SK-N-SH (cell line): ENCODE results near the gene LLGL2. TPM values are rescaled to one million over a fixed set of nuclear protein-coding genes. Genes with fewer than 3 reads are reported as not detected.

Experiments used
- CTCF ChIA-PET: fragments of 300-600, 350-600 bp; formaldehyde crosslinking; extraction: SDS; loops from one replicate; lab custom pipeline; 2021; lab: Yijun Ruan, JAX
- POLR2A ChIA-PET: fragments of 350-600 bp; sonication (Branson Sonifier 250); formaldehyde crosslinking; extraction: SDS; loops from one replicate; lab custom pipeline; 2020; ENCODE audit warnings: antibody characterized with exemption, inconsistent platforms; lab: Yijun Ruan, JAX
- DNase-seq: peaks from one replicate; pipeline ENCODE4 v3.0.0; 2012
- H2AFZ ChIP-seq: fragments of 200-600 bp; sonication (generic); 2 replicates; pipeline ENCODE4 v1.8.1; 2016; ENCODE audit warnings: antibody characterized with exemption, mild to moderate bottlenecking, low read depth
- H3F3A ChIP-seq: fragments of 200-600 bp; sonication (generic); replicated peaks from 2 replicates; pipeline ENCODE3; 2016; ENCODE audit warnings: antibody characterized with exemption, mild to moderate bottlenecking; ENCODE audit not compliant: insufficient read depth
- H3K27ac ChIP-seq, 2 experiments: fragments of 200-500 bp in 1 of 2; fragments of 200-600 bp in 1 of 2; sonication (Bioruptor generic) in 1 of 2; sonication (generic), shearing (Covaris generic) in 1 of 2; 2 replicates each; pipeline versions ENCODE4 v1.5.1 to v1.6.1; 2014 to 2016; ENCODE audit warnings: low read depth in 2 of 2, inconsistent platforms in 1 of 2, low read length in 1 of 2, mild to moderate bottlenecking in 1 of 2, mixed read lengths in 1 of 2
- H3K27me3 ChIP-seq: fragments of 200-600 bp; sonication (generic), shearing (Covaris generic); 2 replicates; pipeline ENCODE4 v1.6.1; 2016; ENCODE audit warnings: mixed run types; ENCODE audit not compliant: insufficient read depth
- H3K36me3 ChIP-seq, 2 experiments: fragments of 200-500 bp in 1 of 2; fragments of 200-600 bp in 1 of 2; sonication (Bioruptor generic) in 1 of 2; sonication (generic) in 1 of 2; replicated peaks in 1 of 2; 2 replicates each; pipeline versions ENCODE3 to v1.5.1; 2014 to 2016; ENCODE audit warnings: low read length in 1 of 2, mild to moderate bottlenecking in 1 of 2; ENCODE audit not compliant: insufficient read depth in 2 of 2, control insufficient read depth in 1 of 2
- H3K4me1 ChIP-seq, 2 experiments: fragments of 200-500 bp in 1 of 2; fragments of 200-600 bp in 1 of 2; sonication (Bioruptor generic) in 1 of 2; sonication (generic), shearing (Covaris generic) in 1 of 2; 2 replicates each; pipeline versions ENCODE4 v1.5.1 to v1.6.1; 2014 to 2016; ENCODE audit warnings: low read depth in 1 of 2, low read length in 1 of 2, mixed run types in 1 of 2; ENCODE audit not compliant: insufficient read depth in 2 of 2, control insufficient read depth in 1 of 2
- H3K4me2 ChIP-seq: fragments of 200-600 bp; sonication (generic), shearing (Covaris generic); 2 replicates; pipeline ENCODE4 v1.6.1; 2017; ENCODE audit warnings: mixed run types
- H3K4me3 ChIP-seq, 2 experiments: fragments of 200-500 bp in 1 of 2; fragments of 200-600 bp in 1 of 2; sonication (Bioruptor generic) in 1 of 2; sonication (generic), shearing (Covaris generic) in 1 of 2; 2 replicates each; pipeline versions ENCODE4 v1.5.1 to v1.8.1; 2014 to 2016; ENCODE audit warnings: low read depth in 2 of 2, inconsistent platforms in 1 of 2, low read length in 1 of 2, mild to moderate bottlenecking in 1 of 2, mixed read lengths in 1 of 2, moderate library complexity in 1 of 2
- H3K79me2 ChIP-seq: fragments of 200-600 bp; sonication (generic); 2 replicates; pipeline ENCODE4 v1.8.1; 2017; ENCODE audit warnings: mild to moderate bottlenecking; ENCODE audit not compliant: insufficient read depth
- H3K9ac ChIP-seq: fragments of 200-600 bp; sonication (generic); 2 replicates; pipeline ENCODE4 v1.6.1; 2017; ENCODE audit warnings: mixed run types
- H3K9me2 ChIP-seq: fragments of 200-600 bp; sonication (generic); 2 replicates; pipeline ENCODE4 v1.6.1; 2017; ENCODE audit warnings: mixed run types
- H3K9me3 ChIP-seq: fragments of 200-600 bp; sonication (generic); 2 replicates; pipeline ENCODE4 v1.6.1; 2017; ENCODE audit warnings: mixed run types, mild to moderate bottlenecking, moderate library complexity
- H4K20me1 ChIP-seq: fragments of 200-600 bp; sonication (generic); 2 replicates; pipeline ENCODE4 v1.6.1; 2017; ENCODE audit warnings: mild to moderate bottlenecking, mixed run types; ENCODE audit not compliant: insufficient read depth
- CHD2 ChIP-seq: fragments of 150-350 bp; IDR thresholded peaks from 2 replicates; pipeline ENCODE4 v1.6.1; 2018; ENCODE audit warnings: low read length; ENCODE audit not compliant: partially characterized antibody
- FOXJ3 ChIP-seq: sonication (generic); formaldehyde crosslinking; IDR thresholded peaks from 2 replicates; pipeline ENCODE4 v1.5.1; 2020; ENCODE audit warnings: mild to moderate bottlenecking, missing genetic modification reagents
- GATA2 ChIP-seq: sonication (generic); formaldehyde crosslinking; IDR thresholded peaks from 2 replicates; pipeline ENCODE4 v1.5.0; 2020; ENCODE audit warnings: mild to moderate bottlenecking, missing genetic modification reagents
- JUND ChIP-seq: IDR thresholded peaks from 2 replicates; pipeline ENCODE4 v1.4.0; 2012
- MXI1 ChIP-seq: IDR thresholded peaks from 2 replicates; pipeline ENCODE4 v1.6.1; 2012; ENCODE audit warnings: mild to moderate bottlenecking, low read depth, low read length, improper control_type of control experiment
- RAD21 ChIP-seq: IDR thresholded peaks from 2 replicates; pipeline ENCODE4 v1.6.1; 2012; ENCODE audit warnings: mild to moderate bottlenecking, low read length
- WGBS: methylation state at CpG from one replicate; pipeline ENCODE4 v1.1.6; 2017; ENCODE audit warnings: low lambda C conversion rate; 5-methylcytosine and 5-hydroxymethylcytosine counted together
- polyA plus RNA-seq, 3 experiments: library from polyadenylated mRNA; depleted of rRNA; stranded (reverse); fragments of >200 nt; gene quantifications; 2 replicates each; pipeline ENCODE4 v1.2.3, GENCODE V29; 2012
- TF ChIP-seq, protein P1 (sequence below): fragments of 200-600 bp; sonication (generic); IDR thresholded peaks from 2 replicates; pipeline ENCODE4 v1.6.1; 2017; ENCODE audit warnings: antibody characterized with exemption, mild to moderate bottlenecking, moderate library complexity
- TF ChIP-seq, protein P2 (sequence below): IDR thresholded peaks from 2 replicates; pipeline ENCODE4 v1.6.1; 2012; ENCODE audit warnings: mild to moderate bottlenecking, low read depth, low read length, moderate library complexity
- TF ChIP-seq, protein P3 (sequence below): fragments of 150-350 bp; IDR thresholded peaks from 2 replicates; pipeline ENCODE4 v1.6.1; 2016; ENCODE audit warnings: mild to moderate bottlenecking, low read depth, low read length
- TF ChIP-seq, protein P4 (sequence below): fragments of 150-350 bp; IDR thresholded peaks from 2 replicates; pipeline ENCODE4 v1.6.1; 2017; ENCODE audit warnings: antibody characterized with exemption, low read length, low read depth, borderline replicate concordance

LLGL2 gene
- polyA plus RNA-seq, 1 of the 3 experiments (the other 2 are of a cell fraction): 6.7 TPM

DNA sequence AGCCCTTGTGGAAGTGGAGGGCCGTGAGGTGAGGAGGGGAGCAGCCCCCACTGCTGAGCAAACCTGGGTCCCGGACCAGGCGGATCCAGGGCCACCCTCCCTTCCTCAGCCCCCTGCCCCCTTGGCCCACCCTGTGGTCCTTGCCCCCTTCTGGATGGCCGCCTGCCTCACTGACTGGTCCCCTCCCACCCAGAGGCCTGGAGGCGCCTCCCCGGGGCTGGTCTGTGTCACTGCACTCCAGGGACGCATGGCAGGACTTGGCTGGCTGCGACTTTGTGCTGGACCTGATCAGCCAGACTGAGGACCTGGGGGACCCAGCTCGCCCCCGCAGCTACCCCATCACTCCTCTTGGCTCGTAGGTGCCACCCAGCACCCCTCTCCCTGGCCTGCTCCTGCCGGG lies 88.5 kb downstream of the LLGL2 start:
- H3K4me3 ChIP-seq: no peak overlapping the region
- ChIA-PET POLR2A (no interaction called here), CTCF (interaction anchor here (0.9 to 37.9 kb wide), 7 partner anchors 9 to 135 kb away, joined by 3 to 1189 read pairs (median 18); partner anchors contain the start of gene SMIM5)
- no peak overlapping the region for H3K9ac ChIP-seq
- H4K20me1 ChIP-seq: no peaks in the 10 kb centered on the region
- H3K79me2 ChIP-seq: no peaks in the 10 kb centered on the region
- no peak overlapping the region for H3K4me2 ChIP-seq
- no peaks in the 10 kb centered on the region for H3F3A ChIP-seq
- H3K36me3 ChIP-seq: no peaks in the 10 kb centered on the region
- no peak overlapping the region for H3K27ac ChIP-seq
- TF ChIP-seq MXI1 (no peak), CHD2 (no peak)
- TF ChIP-seq, protein P1, sequence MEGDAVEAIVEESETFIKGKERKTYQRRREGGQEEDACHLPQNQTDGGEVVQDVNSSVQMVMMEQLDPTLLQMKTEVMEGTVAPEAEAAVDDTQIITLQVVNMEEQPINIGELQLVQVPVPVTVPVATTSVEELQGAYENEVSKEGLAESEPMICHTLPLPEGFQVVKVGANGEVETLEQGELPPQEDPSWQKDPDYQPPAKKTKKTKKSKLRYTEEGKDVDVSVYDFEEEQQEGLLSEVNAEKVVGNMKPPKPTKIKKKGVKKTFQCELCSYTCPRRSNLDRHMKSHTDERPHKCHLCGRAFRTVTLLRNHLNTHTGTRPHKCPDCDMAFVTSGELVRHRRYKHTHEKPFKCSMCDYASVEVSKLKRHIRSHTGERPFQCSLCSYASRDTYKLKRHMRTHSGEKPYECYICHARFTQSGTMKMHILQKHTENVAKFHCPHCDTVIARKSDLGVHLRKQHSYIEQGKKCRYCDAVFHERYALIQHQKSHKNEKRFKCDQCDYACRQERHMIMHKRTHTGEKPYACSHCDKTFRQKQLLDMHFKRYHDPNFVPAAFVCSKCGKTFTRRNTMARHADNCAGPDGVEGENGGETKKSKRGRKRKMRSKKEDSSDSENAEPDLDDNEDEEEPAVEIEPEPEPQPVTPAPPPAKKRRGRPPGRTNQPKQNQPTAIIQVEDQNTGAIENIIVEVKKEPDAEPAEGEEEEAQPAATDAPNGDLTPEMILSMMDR: peak; percentile 20; the same call in 1 of the 2 replicates
- H3K4me1 ChIP-seq: no peaks in the 10 kb centered on the region
- H2AFZ ChIP-seq: no peak overlapping the region
- peak; percentile 78 for DNase-seq
- H3K9me3 ChIP-seq: no peaks in the 10 kb centered on the region
- no peaks in the 10 kb centered on the region for H3K9me2 ChIP-seq
- H3K27me3 ChIP-seq: no peaks in the 10 kb centered on the region
- 71% methylated on average over 2 of the region's 12 CpGs for WGBS

DNA sequence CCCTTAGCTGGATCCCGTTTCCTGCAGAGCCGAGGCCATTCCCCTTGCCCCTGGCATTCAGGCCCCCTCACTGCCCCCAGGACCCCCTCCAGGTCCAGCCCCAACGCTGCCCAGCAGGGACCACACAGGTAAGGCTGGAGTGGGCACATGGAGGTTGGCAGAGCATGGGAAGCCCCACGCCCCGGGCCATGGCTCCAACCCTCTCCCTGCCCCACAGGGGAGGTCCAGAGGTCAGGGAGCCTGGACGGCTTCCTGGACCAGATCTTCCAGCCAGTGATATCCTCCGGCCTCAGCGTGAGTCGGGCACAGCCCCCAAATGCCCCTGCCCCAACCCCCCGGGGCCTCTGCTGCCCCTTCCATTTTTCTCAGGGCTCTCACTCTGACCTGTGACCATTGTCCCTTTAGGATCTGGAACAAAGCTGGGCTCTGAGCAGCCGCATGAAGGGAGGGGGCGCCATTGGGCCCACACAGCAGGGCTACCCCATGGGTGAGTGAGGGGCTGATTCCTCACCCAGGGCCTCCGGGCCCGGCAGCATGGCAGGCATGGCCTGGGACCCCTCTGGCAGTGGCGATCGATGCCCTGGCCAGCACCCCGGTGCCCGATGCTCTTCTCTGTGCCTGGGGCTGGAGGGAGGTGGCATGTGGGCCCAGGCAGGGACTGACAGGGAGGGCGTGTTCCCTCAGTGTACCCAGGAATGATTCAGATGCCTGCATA lies 89.2 kb downstream of the LLGL2 start:
- 68% methylated on average over 8 of the region's 19 CpGs for WGBS
- Histone ChIP-seq H3K9me2 (no peaks in the 10 kb centered on the region), H3K9ac (no peak overlapping the region), H3K4me1 (no peaks in the 10 kb centered on the region; a peak in 1 of 4 replicates), H3K36me3 (no peaks in the 10 kb centered on the region), H3K79me2 (no peaks in the 10 kb centered on the region), H3K9me3 (no peaks in the 10 kb centered on the region), H4K20me1 (no peaks in the 10 kb centered on the region), H3K27me3 (no peaks in the 10 kb centered on the region), H3K4me2 (no peak overlapping the region)
- ChIA-PET POLR2A (no interaction called here), CTCF (interaction anchor here (0.7 to 37.9 kb wide), 10 partner anchors 9 to 192 kb away, joined by 3 to 1189 read pairs (median 5); partner anchors contain the start of genes LLGL2 and SMIM5)
- TF ChIP-seq, protein P2, sequence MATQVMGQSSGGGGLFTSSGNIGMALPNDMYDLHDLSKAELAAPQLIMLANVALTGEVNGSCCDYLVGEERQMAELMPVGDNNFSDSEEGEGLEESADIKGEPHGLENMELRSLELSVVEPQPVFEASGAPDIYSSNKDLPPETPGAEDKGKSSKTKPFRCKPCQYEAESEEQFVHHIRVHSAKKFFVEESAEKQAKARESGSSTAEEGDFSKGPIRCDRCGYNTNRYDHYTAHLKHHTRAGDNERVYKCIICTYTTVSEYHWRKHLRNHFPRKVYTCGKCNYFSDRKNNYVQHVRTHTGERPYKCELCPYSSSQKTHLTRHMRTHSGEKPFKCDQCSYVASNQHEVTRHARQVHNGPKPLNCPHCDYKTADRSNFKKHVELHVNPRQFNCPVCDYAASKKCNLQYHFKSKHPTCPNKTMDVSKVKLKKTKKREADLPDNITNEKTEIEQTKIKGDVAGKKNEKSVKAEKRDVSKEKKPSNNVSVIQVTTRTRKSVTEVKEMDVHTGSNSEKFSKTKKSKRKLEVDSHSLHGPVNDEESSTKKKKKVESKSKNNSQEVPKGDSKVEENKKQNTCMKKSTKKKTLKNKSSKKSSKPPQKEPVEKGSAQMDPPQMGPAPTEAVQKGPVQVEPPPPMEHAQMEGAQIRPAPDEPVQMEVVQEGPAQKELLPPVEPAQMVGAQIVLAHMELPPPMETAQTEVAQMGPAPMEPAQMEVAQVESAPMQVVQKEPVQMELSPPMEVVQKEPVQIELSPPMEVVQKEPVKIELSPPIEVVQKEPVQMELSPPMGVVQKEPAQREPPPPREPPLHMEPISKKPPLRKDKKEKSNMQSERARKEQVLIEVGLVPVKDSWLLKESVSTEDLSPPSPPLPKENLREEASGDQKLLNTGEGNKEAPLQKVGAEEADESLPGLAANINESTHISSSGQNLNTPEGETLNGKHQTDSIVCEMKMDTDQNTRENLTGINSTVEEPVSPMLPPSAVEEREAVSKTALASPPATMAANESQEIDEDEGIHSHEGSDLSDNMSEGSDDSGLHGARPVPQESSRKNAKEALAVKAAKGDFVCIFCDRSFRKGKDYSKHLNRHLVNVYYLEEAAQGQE: no peak
- TF ChIP-seq, protein P3, sequence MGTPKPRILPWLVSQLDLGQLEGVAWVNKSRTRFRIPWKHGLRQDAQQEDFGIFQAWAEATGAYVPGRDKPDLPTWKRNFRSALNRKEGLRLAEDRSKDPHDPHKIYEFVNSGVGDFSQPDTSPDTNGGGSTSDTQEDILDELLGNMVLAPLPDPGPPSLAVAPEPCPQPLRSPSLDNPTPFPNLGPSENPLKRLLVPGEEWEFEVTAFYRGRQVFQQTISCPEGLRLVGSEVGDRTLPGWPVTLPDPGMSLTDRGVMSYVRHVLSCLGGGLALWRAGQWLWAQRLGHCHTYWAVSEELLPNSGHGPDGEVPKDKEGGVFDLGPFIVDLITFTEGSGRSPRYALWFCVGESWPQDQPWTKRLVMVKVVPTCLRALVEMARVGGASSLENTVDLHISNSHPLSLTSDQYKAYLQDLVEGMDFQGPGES: no peak
- TF ChIP-seq, protein P4, sequence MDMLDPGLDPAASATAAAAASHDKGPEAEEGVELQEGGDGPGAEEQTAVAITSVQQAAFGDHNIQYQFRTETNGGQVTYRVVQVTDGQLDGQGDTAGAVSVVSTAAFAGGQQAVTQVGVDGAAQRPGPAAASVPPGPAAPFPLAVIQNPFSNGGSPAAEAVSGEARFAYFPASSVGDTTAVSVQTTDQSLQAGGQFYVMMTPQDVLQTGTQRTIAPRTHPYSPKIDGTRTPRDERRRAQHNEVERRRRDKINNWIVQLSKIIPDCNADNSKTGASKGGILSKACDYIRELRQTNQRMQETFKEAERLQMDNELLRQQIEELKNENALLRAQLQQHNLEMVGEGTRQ: no peak
- TF ChIP-seq GATA2 (no peak), FOXJ3 (no peak), JUND (no peak), RAD21 (no peak)
- TF ChIP-seq, all 33 proteins: peak for 0
- Histone ChIP-seq H3K4me3 (no peak overlapping the region), H3K27ac (no peak overlapping the region), H3F3A (no peaks in the 10 kb centered on the region), H2AFZ (no peak overlapping the region)
- DNase-seq: no peak
